Measurements from ENCODE around the gene SMIM13. TPM values are rescaled to one million over a fixed set of nuclear protein-coding genes. Genes with fewer than 3 reads are reported as not detected.
"Not testable (repeated sequence)": the region's sequence is repeated elsewhere in the genome, so short reads cannot be mapped to it uniquely, and the experiment has no call there.

The SMIM13 gene
- total RNA-seq, 1 donor from 2014 or later: 5.8 TPM

- no peak overlapping the region for H3K27ac Mint-ChIP-seq
- TF ChIP-seq CTCF (IDR thresholded peaks at IDR 0.05): no peak
- CTCF ChIA-PET: no interaction called here
These were observed 13.3 kb upstream of the SMIM13 start for GRCh38 chr6:11080296-11080695.

DNA sequence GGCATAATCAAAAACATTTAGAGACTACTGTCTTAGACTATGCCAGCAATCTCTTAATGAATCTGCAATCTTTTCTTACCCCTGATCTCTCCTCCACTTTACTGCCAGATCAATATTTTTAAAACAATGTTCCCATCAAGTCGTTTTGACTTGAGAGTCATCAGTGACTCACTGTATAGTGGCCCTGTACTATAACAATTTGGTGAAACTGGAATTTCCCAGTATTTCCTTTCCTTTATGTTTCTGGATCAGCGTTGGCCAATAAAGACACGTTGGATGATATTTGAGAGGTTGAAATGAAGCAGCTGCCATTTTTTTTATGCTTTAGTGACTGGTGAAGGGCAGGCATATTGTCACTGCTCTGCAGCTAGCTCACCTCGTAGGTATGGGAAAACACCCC, 10.1 kb upstream of the SMIM13 start:
- no peak overlapping the region for H3K27ac Mint-ChIP-seq
- intact Hi-C loops (cut with micrococcal nuclease): no loop called here
- ChIA-PET POLR2A (interaction anchor here (0.6 kb wide), 1 partner anchor 633 kb away, joined by 4 read pairs; no protein-coding TSS in a partner anchor), CTCF (interaction anchor here (1.7 kb wide), 1 partner anchor 14 kb away, joined by 6 read pairs; no protein-coding TSS in a partner anchor)
- peaks cover 2% of the 10 kb centered on the region for H3K9me3 Mint-ChIP-seq
- no peak overlapping the region for H3K4me3 Mint-ChIP-seq
- no peak for TF ChIP-seq CTCF (IDR thresholded peaks at IDR 0.05)
- H3K36me3 Mint-ChIP-seq (ENCODE audit: low read depth): no peaks in the 10 kb centered on the region
- DNase-seq (no peak), ATAC-seq (ENCODE audit: low read depth) (no peak)
- H3K4me1 Mint-ChIP-seq: no peaks in the 10 kb centered on the region
- H3K27me3 Mint-ChIP-seq: peaks cover 12% of the 10 kb centered on the region

More at GRCh38 chr6:11080296-11080695, 13.3 kb upstream of the SMIM13 start:
- Mint-ChIP-seq H3K9me3 (no peaks in the 10 kb centered on the region), H3K36me3 (ENCODE audit: low read depth) (no peaks in the 10 kb centered on the region), H3K4me1 (no peaks in the 10 kb centered on the region), H3K27me3 (peaks cover 3% of the 10 kb centered on the region), H3K4me3 (no peak overlapping the region)
- intact Hi-C loops (cut with micrococcal nuclease): no loop called here
- DNase-seq (no peak), ATAC-seq (ENCODE audit: low read depth) (no peak)
- POLR2A ChIA-PET: no interaction called here

- intact Hi-C loops (cut with micrococcal nuclease): no loop called here
- peaks cover 2% of the 10 kb centered on the region for H3K9me3 Mint-ChIP-seq
- H3K36me3 Mint-ChIP-seq (ENCODE audit: low read depth): no peaks in the 10 kb centered on the region
- CTCF ChIA-PET: no interaction called here
- no peaks in the 10 kb centered on the region for H3K4me1 Mint-ChIP-seq
- ATAC-seq (ENCODE audit: low read depth) (no peak), DNase-seq (no peak)
- H3K27me3 Mint-ChIP-seq: peaks cover 16% of the 10 kb centered on the region
- H3K27ac Mint-ChIP-seq: no peak overlapping the region
- POLR2A ChIA-PET: no interaction called here
- no peak overlapping the region for H3K4me3 Mint-ChIP-seq
- no peak for TF ChIP-seq CTCF (IDR thresholded peaks at IDR 0.05)
These were observed 9.7 kb upstream of the SMIM13 start for GRCh38 chr6:11083956-11084355.

DNA sequence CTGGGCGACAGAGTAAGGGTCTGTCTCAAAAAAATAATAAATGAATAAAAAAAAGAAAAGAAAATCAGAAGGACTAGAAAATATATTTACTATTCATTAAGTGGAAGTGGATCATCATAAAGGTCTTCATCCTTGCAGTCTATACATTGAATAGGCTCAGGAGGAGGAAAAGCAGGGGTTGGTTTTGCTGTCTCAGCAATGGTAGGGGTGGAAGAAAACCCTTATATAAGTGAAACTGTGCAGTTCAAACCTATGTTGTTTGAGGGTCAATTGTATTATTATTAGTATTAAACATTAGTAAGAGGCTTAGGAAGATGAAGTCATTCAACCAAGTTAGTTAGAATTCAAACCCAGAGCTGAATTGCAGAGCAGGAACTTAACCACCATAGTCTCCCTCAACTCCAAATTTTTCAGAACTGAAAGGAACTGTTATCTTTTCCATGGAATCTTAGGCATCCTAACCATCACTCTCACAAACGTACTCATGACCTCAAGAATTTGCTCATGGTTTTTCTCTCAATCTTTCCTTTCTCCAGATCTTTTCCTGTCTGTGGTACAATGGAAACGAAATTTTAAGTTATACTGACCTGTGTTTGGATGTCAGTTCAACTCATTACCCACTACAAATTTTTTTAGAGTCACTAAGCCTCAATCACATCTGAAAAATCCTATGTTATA, 7.7 kb upstream of the SMIM13 start:
- no peaks in the 10 kb centered on the region for H3K4me1 Mint-ChIP-seq
- intact Hi-C loops (cut with micrococcal nuclease): no loop called here
- DNase-seq (no peak), ATAC-seq (ENCODE audit: low read depth) (no peak)
- no peak for TF ChIP-seq CTCF (IDR thresholded peaks at IDR 0.05)
- H3K27ac Mint-ChIP-seq: no peak overlapping the region
- ChIA-PET CTCF (no interaction called here), POLR2A (no interaction called here)
- H3K9me3 Mint-ChIP-seq: peaks cover 2% of the 10 kb centered on the region
- H3K36me3 Mint-ChIP-seq (ENCODE audit: low read depth): no peaks in the 10 kb centered on the region
- H3K4me3 Mint-ChIP-seq: no peak overlapping the region
- peaks cover 17% of the 10 kb centered on the region for H3K27me3 Mint-ChIP-seq

DNA sequence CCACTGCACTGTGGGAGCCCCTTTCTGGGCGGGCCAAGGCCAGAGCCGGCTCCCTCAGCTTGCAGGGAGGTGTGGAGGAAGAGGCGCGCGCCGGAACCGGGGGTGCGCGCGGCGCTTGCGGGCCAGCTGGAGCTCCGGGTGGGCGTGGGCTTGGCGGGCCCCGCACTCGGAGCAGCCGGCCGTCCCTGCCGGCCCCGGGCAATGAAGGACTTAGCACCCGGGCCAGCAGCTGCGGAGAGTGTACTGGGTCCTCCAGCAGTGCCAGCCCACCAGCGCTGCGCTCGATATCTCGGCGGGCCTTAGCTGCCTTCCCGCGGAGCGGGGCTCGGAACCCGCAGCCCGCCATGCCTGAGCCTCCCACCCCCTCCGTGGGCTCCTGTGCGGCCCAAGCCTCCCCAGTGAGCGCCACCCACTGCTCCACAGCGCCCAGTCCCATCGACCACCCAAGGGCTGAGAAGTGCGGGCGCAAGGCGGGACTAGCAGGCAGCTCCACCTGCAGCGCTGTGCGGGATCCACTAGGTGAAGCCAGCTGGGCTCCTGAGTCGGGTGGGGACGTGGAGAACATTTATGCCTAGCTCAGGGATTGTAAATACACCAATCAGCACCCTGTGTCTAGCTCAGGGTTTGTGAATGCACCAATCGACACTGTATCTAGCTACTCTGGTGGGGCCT, 6.4 kb upstream of the SMIM13 start:
- H3K4me1 Mint-ChIP-seq; CTCF ChIA-PET; intact Hi-C loops (cut with micrococcal nuclease): not testable (repeated sequence)

More for the DNA sequence above, 6.4 kb upstream of the SMIM13 start:
- H3K4me3 Mint-ChIP-seq; POLR2A ChIA-PET; H3K9me3 Mint-ChIP-seq; ATAC-seq (ENCODE audit: low read depth); DNase-seq; H3K36me3 Mint-ChIP-seq (ENCODE audit: low read depth); H3K27ac Mint-ChIP-seq: not testable (repeated sequence)
- peaks cover 17% of the 10 kb centered on the region for H3K27me3 Mint-ChIP-seq
